Retina (tissue), 1 donor: ENCODE data around the gene KRAS.

Experiments
- DNase-seq: peaks from one replicate; pipeline ENCODE4 v3.0.0-alpha.2; 2016

KRAS gene

GRCh38 chr12:25194722-25195055 is 56.0 kb downstream of the KRAS start:
- no peak for DNase-seq

GRCh38 chr12:25194214-25194613 is 56.5 kb downstream of the KRAS start:
- no peak for DNase-seq

GRCh38 chr12:25190793-25191192 is 59.9 kb downstream of the KRAS start:
- DNase-seq, result no peak

- DNase-seq, result no peak
These were observed 61.1 kb downstream of the KRAS start for GRCh38 chr12:25189656-25190055.

GRCh38 chr12:25187781-25188180 is 62.9 kb downstream of the KRAS start:
- DNase-seq, result no peak

GRCh38 chr12:25186788-25187402 is 63.8 kb downstream of the KRAS start:
- DNase-seq, result no peak

- DNase-seq, result no peak
These were observed 64.5 kb downstream of the KRAS start for GRCh38 chr12:25186038-25186787.

- DNase-seq, result no peak
These were observed 66.6 kb downstream of the KRAS start for GRCh38 chr12:25184132-25184531.

- no peak for DNase-seq
These were observed 68.0 kb downstream of the KRAS start for GRCh38 chr12:25182765-25183164.

GRCh38 chr12:25162866-25163265 is 87.9 kb downstream of the KRAS start:
- DNase-seq, result no peak

GRCh38 chr12:25156061-25156460 is 94.7 kb downstream of the KRAS start:
- DNase-seq, result no peak

- DNase-seq, result no peak
These were observed 95.6 kb downstream of the KRAS start for GRCh38 chr12:25155022-25155576.
